GM23338 (cell line): ENCODE measurements around the gene GAL3ST2. TPM values are rescaled to one million over a fixed set of nuclear protein-coding genes. Genes with fewer than 3 reads are reported as not detected.
A peak's percentile ranks its signal among the peaks of the same experiment; 100 is the strongest.

ENCODE experiments used
- ATAC-seq: fragments of 200-7000 bp; cut with Tn5 transposase; 3 replicates; pipeline ENCODE4 v1.9.1; 2020
- DNase-seq: peaks from one replicate; pipeline ENCODE4 v3.0.0-alpha.2; 2015; ENCODE audit warnings: low spot score
- H2AFZ ChIP-seq: fragments of 200-600 bp; sonication (generic); 2 replicates; pipeline ENCODE4 v1.8.0; 2016; ENCODE audit warnings: antibody characterized with exemption, mild to moderate bottlenecking, moderate library complexity
- H3F3A ChIP-seq: fragments of 200-600 bp; sonication (generic); replicated peaks from 2 replicates; pipeline ENCODE4 v1.8.0; 2017; ENCODE audit warnings: antibody characterized with exemption, mixed run types, low read depth
- H3K27ac ChIP-seq: fragments of 200-600 bp; sonication (generic); 2 replicates; pipeline ENCODE4 v1.6.1; 2016; ENCODE audit warnings: low read depth
- H3K27me3 ChIP-seq: fragments of 200-600 bp; sonication (generic); 2 replicates; pipeline ENCODE4 v1.8.0; 2016; ENCODE audit warnings: mild to moderate bottlenecking, mixed run types, moderate library complexity; ENCODE audit not compliant: insufficient read depth
- H3K36me3 ChIP-seq: fragments of 200-600 bp; sonication (generic); 2 replicates; pipeline ENCODE4 v1.8.0; 2016; ENCODE audit warnings: mild to moderate bottlenecking; ENCODE audit not compliant: insufficient read depth
- H3K4me1 ChIP-seq: fragments of 200-600 bp; sonication (generic); 2 replicates; pipeline ENCODE4 v1.8.0; 2016; ENCODE audit warnings: mild to moderate bottlenecking, moderate library complexity; ENCODE audit not compliant: insufficient read depth
- H3K4me2 ChIP-seq: fragments of 200-600 bp; sonication (generic); 2 replicates; pipeline ENCODE4 v1.7.1; 2017; ENCODE audit warnings: mixed run types
- H3K4me3 ChIP-seq: fragments of 200-600 bp; sonication (generic); 2 replicates; pipeline ENCODE4 v1.6.1; 2016; ENCODE audit warnings: mixed run types
- H3K79me2 ChIP-seq: fragments of 200-600 bp; sonication (generic); replicated peaks from 2 replicates; pipeline ENCODE4 v1.8.0; 2017; ENCODE audit warnings: mild to moderate bottlenecking; ENCODE audit not compliant: insufficient read depth
- H3K9me2 ChIP-seq: fragments of 200-600 bp; sonication (generic); 2 replicates; pipeline ENCODE4 v1.8.0; 2017; ENCODE audit not compliant: insufficient read depth
- H4K20me1 ChIP-seq: fragments of 200-600 bp; sonication (generic); replicated peaks from 2 replicates; pipeline ENCODE4 v1.8.0; 2017; ENCODE audit warnings: mild to moderate bottlenecking; ENCODE audit not compliant: insufficient read depth
- H3K27ac Mint-ChIP-seq: 2 replicates; pipeline ENCODE4 v1.8.0; 2020; ENCODE audit warnings: inconsistent platforms, mild to moderate bottlenecking, moderate library complexity, mixed read lengths
- H3K27me3 Mint-ChIP-seq: 3 replicates; pipeline ENCODE4 v1.8.0; 2022; ENCODE audit warnings: low read depth, mild to moderate bottlenecking, moderate library complexity, mixed read lengths, inconsistent platforms; ENCODE audit not compliant: insufficient read depth, poor library complexity
- H3K36me3 Mint-ChIP-seq: 3 replicates; pipeline ENCODE4 v1.8.0; 2021; ENCODE audit warnings: low read depth, mild to moderate bottlenecking, inconsistent platforms, moderate library complexity, mixed read lengths
- H3K4me1 Mint-ChIP-seq: 3 replicates; pipeline ENCODE4 v1.8.0; 2020; ENCODE audit warnings: mild to moderate bottlenecking, inconsistent platforms, mixed read lengths
- H3K4me3 Mint-ChIP-seq: 3 replicates; pipeline ENCODE4 v1.8.0; 2021; ENCODE audit warnings: moderate library complexity, mild to moderate bottlenecking, inconsistent platforms, mixed read lengths
- H3K9me3 Mint-ChIP-seq: 3 replicates; pipeline ENCODE4 v1.8.0; 2020; ENCODE audit warnings: moderate library complexity, mild to moderate bottlenecking, inconsistent platforms, mixed read lengths
- CREB1 ChIP-seq: fragments of 250-450 bp; sonication (Bioruptor Pico); IDR thresholded peaks from 2 replicates; pipeline ENCODE4 v1.5.0; 2020; ENCODE audit warnings: low read depth, mild to moderate bottlenecking, moderate library complexity
- CTCF ChIP-seq, 2 experiments: fragments of 200-600 bp in 1 of 2; sonication (generic) in 1 of 2; conservative IDR thresholded peaks; 2 replicates each; pipeline versions ENCODE4 v1.5.1 to v1.6.1; 2016 to 2017; ENCODE audit warnings: antibody characterized with exemption in 2 of 2, low read depth in 2 of 2, mild to moderate bottlenecking in 2 of 2, moderate library complexity in 1 of 2
- ETS1 ChIP-seq: IDR thresholded peaks from 2 replicates; pipeline ENCODE4 v1.6.1; 2016; ENCODE audit warnings: antibody characterized with exemption
- EZH2 ChIP-seq: fragments of 200-600 bp; sonication (generic); IDR thresholded peaks from one replicate; pipeline ENCODE4 v1.8.0; 2017; ENCODE audit warnings: antibody characterized with exemption, mild to moderate bottlenecking, low read depth; ENCODE audit not compliant: unreplicated experiment
- EZH2phosphoT487 ChIP-seq: fragments of 200-600 bp; sonication (generic); IDR thresholded peaks from one replicate; pipeline ENCODE4 v1.8.1; 2018; ENCODE audit warnings: antibody characterized with exemption; ENCODE audit not compliant: unreplicated experiment
- JUNB ChIP-seq: IDR thresholded peaks from one replicate; pipeline ENCODE4 v1.6.1; 2016; ENCODE audit warnings: antibody characterized with exemption; ENCODE audit not compliant: unreplicated experiment
- NANOG ChIP-seq: IDR thresholded peaks from 2 replicates; pipeline ENCODE4 v1.6.1; 2016; ENCODE audit warnings: antibody characterized with exemption, borderline replicate concordance
- POLR2AphosphoS5 ChIP-seq: IDR thresholded peaks from 2 replicates; pipeline ENCODE4 v1.6.1; 2016; ENCODE audit warnings: antibody characterized with exemption, low read depth
- REST ChIP-seq: IDR thresholded peaks from one replicate; pipeline ENCODE4 v1.6.1; 2018; ENCODE audit warnings: antibody characterized with exemption; ENCODE audit not compliant: unreplicated experiment
- STAT1 ChIP-seq: IDR thresholded peaks from one replicate; pipeline ENCODE4 v1.6.1; 2016; ENCODE audit warnings: antibody characterized with exemption; ENCODE audit not compliant: unreplicated experiment
- ZNF114 ChIP-seq: fragments of 250-450 bp; sonication (Bioruptor Pico); IDR thresholded peaks from 2 replicates; pipeline ENCODE4 v1.5.0; 2020; ENCODE audit warnings: mild to moderate bottlenecking, moderate library complexity
- ZNF331 ChIP-seq: fragments of 250-450 bp; sonication (Bioruptor Pico); IDR thresholded peaks from 2 replicates; pipeline ENCODE4 v1.5.0; 2020; ENCODE audit warnings: low read depth, mild to moderate bottlenecking, moderate library complexity
- ZNF462 ChIP-seq: fragments of 250-450 bp; sonication (Bioruptor Pico); IDR thresholded peaks from 2 replicates; pipeline ENCODE4 v1.5.0; 2020; ENCODE audit warnings: mild to moderate bottlenecking, moderate library complexity
- polyA plus RNA-seq: library from polyadenylated mRNA; unstranded; fragments of >200 nt; fragmentation: Nextera tagmentation; extraction: Ambion mirVana; gene quantifications from 2 replicates; pipeline ENCODE4 v1.2.1, GENCODE V29; 2016
- total RNA-seq: library from RNA; depleted of rRNA; stranded (reverse); fragments of >200 nt; shearing (Covaris generic); gene quantifications from 2 replicates; pipeline ENCODE4 v1.2.3, GENCODE V29; 2014

The GAL3ST2 gene
- total and polyA plus RNA-seq, 2 experiments from 2014 or later, result 0.19 to 0.24 TPM

GRCh38 chr2:241772063-241772499 is 4.5 kb upstream of the GAL3ST2 start:
- Mint-ChIP-seq H3K27me3 (peaks cover 6% of the 10 kb centered on the region), H3K9me3 (no peaks in the 10 kb centered on the region; the same call in 2 of the 3 replicates), H3K36me3 (no peaks in the 10 kb centered on the region), H3K27ac (peak overlapping the region; percentile 42), H3K4me1 (peaks cover 14% of the 10 kb centered on the region), H3K4me3 (no peak overlapping the region)
- no peaks in the 10 kb centered on the region for H3K79me2 ChIP-seq
- no peaks in the 10 kb centered on the region for H3F3A ChIP-seq
- H3K27ac ChIP-seq, result no peak overlapping the region
- TF ChIP-seq REST (no peak), NANOG (no peak), ETS1 (no peak), ZNF331 (no peak), ZNF114 (CRISPR knock-in tag) (no peak), ZNF462 (no peak), JUNB (no peak), EZH2phosphoT487 (no peak), EZH2 (no peak), POLR2AphosphoS5 (no peak), CREB1 (CRISPR knock-in tag) (no peak), CTCF (conservative IDR thresholded peaks at IDR 0.05; ENCODE audit: low read depth in 2 of 2) (no peak), STAT1 (no peak)
- H3K9me2 ChIP-seq, result no peaks in the 10 kb centered on the region
- DNase-seq (no peak), ATAC-seq (no peak)
- no peaks in the 10 kb centered on the region for H3K36me3 ChIP-seq
- H3K27me3 ChIP-seq, result no peaks in the 10 kb centered on the region
- H3K4me3 ChIP-seq, result no peak overlapping the region
- no peaks in the 10 kb centered on the region for H3K4me1 ChIP-seq
- no peak overlapping the region for H3K4me2 ChIP-seq
- no peaks in the 10 kb centered on the region for H4K20me1 ChIP-seq
- H2AFZ ChIP-seq, result no peak overlapping the region
